ENCODE data around the gene POLG2. TPM values are rescaled to one million over a fixed set of nuclear protein-coding genes. Genes with fewer than 3 reads are reported as not detected.

The POLG2 gene
- total and polyA plus RNA-seq, 4 donors: 3.0 to 8.0 (median 6.6) TPM

DNA sequence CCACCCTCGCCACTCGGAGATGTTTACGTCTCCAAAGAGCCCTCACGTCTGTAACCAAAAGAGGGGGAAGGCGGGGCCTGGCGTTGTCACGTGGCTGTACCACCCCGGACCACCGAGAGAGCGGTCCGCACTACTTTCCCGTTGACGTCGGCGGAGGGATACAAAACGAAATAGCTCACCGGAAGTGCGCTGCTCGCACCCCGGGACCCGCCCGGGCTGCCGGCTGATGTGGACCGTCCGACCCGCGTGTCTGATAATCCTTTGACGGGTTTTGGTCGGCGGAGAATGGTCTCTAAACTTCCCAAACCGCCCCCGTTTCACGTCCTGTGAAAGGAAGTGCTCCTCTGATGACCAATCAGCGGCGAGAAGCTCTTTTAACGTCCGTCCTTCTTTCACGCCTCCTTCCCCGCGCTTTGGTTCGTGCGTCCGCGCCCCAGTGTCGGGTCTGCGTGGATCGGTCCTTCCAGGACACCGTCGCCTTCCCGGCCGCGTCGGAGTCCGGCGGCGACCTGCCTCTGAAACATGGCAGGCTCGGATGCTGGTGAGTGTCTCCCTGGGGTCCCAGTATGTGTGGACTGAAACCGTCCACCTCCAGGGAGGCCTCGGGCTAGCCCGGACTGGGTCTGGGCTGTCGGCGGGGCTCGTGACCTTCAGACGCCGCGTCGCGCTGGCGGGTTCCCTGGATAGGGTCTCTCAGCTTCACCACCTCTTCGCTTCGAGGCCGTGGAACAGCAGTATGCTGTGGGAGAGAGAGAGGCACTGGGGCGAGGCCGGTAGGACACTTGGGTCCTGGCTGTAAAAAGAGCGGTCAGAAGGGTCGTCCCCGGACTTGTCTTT is 9.9 kb upstream of the POLG2 start, which contains the start of gene CEP95 (continued):
- TF ChIP-seq, protein P1, sequence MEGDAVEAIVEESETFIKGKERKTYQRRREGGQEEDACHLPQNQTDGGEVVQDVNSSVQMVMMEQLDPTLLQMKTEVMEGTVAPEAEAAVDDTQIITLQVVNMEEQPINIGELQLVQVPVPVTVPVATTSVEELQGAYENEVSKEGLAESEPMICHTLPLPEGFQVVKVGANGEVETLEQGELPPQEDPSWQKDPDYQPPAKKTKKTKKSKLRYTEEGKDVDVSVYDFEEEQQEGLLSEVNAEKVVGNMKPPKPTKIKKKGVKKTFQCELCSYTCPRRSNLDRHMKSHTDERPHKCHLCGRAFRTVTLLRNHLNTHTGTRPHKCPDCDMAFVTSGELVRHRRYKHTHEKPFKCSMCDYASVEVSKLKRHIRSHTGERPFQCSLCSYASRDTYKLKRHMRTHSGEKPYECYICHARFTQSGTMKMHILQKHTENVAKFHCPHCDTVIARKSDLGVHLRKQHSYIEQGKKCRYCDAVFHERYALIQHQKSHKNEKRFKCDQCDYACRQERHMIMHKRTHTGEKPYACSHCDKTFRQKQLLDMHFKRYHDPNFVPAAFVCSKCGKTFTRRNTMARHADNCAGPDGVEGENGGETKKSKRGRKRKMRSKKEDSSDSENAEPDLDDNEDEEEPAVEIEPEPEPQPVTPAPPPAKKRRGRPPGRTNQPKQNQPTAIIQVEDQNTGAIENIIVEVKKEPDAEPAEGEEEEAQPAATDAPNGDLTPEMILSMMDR (IDR thresholded peaks at IDR 0.05; ENCODE audit: low read depth, low read length, missing input control): no peak

GRCh38 chr17:64506201-64506575 is 9.3 kb upstream of the POLG2 start, which contains the start of gene DDX5:
Gene DDX5, minus strand, starts transcription at chr17:64506289. Its CDS starts 170 bp downstream, at chr17:64506119.
- Histone ChIP-seq H3K36me3 (ENCODE audit: control insufficient read depth in 4 of 4, insufficient read depth in 3 of 4, low read depth in 1 of 4, low read length in 3 of 4) (peaks cover 5 to 49% (median 33%) of the 10 kb centered on the region in 4 donors), H3K27me3 (ENCODE audit: control insufficient read depth in 4 of 4, insufficient read depth in 4 of 4, low read length in 3 of 4) (no peaks in the 10 kb centered on the region), H3K27ac (ENCODE audit: low read depth in 1 of 2, low read length in 2 of 2) (peak within 1 kb of the TSS; percentile 98 to 100), H3K9me3 (ENCODE audit: control insufficient read depth in 4 of 4, low read length in 3 of 4) (no peaks in the 10 kb centered on the region), H3K9ac (ENCODE audit: low read depth in 1 of 2, low read length in 2 of 2) (peak within 1 kb of the TSS; percentile 99), H3K4me3 (ENCODE audit: low read depth in 1 of 3, low read length in 3 of 3) (peak within 1 kb of the TSS; percentile 64 to 99 (median 99)), H3K4me1 (ENCODE audit: control insufficient read depth in 4 of 4, insufficient read depth in 4 of 4, low read length in 3 of 4) (peaks cover 3 to 42% (median 28%) of the 10 kb centered on the region in 4 donors)
- under 1% methylated on average over 31 of the region's 31 CpGs for WGBS
- TF ChIP-seq YY1 (IDR thresholded peaks at IDR 0.05) (no peak), HNF4A (conservative IDR thresholded peaks at IDR 0.05) (peak in 1 of 2 donors; percentile 27), JUND (IDR thresholded peaks at IDR 0.05) (peak; percentile 67 to 73), FOXA1 (IDR thresholded peaks at IDR 0.05) (no peak), NR2F2 (IDR thresholded peaks at IDR 0.05) (no peak), SP1 (IDR thresholded peaks at IDR 0.05) (no peak), ZBTB33 (IDR thresholded peaks at IDR 0.05) (peak; percentile 6), EGR1 (IDR thresholded peaks at IDR 0.05; ENCODE audit: low read depth in 2 of 2) (peak; percentile 87 to 93), HNF4G (IDR thresholded peaks at IDR 0.05) (no peak), ATF3 (IDR thresholded peaks at IDR 0.05) (peak; percentile 53), FOXA2 (IDR thresholded peaks at IDR 0.05) (no peak), TAF1 (conservative IDR thresholded peaks at IDR 0.05) (peak; percentile 99)
- TF ChIP-seq, protein P1 (IDR thresholded peaks at IDR 0.05; ENCODE audit: low read depth, low read length, missing input control): no peak
- TF ChIP-seq, protein P2, sequence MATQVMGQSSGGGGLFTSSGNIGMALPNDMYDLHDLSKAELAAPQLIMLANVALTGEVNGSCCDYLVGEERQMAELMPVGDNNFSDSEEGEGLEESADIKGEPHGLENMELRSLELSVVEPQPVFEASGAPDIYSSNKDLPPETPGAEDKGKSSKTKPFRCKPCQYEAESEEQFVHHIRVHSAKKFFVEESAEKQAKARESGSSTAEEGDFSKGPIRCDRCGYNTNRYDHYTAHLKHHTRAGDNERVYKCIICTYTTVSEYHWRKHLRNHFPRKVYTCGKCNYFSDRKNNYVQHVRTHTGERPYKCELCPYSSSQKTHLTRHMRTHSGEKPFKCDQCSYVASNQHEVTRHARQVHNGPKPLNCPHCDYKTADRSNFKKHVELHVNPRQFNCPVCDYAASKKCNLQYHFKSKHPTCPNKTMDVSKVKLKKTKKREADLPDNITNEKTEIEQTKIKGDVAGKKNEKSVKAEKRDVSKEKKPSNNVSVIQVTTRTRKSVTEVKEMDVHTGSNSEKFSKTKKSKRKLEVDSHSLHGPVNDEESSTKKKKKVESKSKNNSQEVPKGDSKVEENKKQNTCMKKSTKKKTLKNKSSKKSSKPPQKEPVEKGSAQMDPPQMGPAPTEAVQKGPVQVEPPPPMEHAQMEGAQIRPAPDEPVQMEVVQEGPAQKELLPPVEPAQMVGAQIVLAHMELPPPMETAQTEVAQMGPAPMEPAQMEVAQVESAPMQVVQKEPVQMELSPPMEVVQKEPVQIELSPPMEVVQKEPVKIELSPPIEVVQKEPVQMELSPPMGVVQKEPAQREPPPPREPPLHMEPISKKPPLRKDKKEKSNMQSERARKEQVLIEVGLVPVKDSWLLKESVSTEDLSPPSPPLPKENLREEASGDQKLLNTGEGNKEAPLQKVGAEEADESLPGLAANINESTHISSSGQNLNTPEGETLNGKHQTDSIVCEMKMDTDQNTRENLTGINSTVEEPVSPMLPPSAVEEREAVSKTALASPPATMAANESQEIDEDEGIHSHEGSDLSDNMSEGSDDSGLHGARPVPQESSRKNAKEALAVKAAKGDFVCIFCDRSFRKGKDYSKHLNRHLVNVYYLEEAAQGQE (IDR thresholded peaks at IDR 0.05): peak; percentile 92
- peak; percentile 96 for DNase-seq (ENCODE audit: low spot score)

All from liver (tissue), 9 donors.